ENCODE measurements around the gene KRT83.
"Not testable (repeated sequence)": the region's sequence is repeated elsewhere in the genome, so short reads cannot be mapped to it uniquely, and the experiment has no call there.

The KRT83 gene

GRCh38 chr12:52332381-52332780 lies 11.2 kb upstream of the KRT83 start:
- DNase-seq (ENCODE audit: low read depth, low spot score), result no peak

GRCh38 chr12:52331833-52332232 lies 10.6 kb upstream of the KRT83 start:
- DNase-seq (ENCODE audit: low read depth, low spot score), result no peak

- no peak for DNase-seq (ENCODE audit: low read depth, low spot score)
These were observed 9.8 kb upstream of the KRT83 start for GRCh38 chr12:52331039-52331438.

- DNase-seq (ENCODE audit: low read depth, low spot score), result no peak
These were observed 6.8 kb upstream of the KRT83 start for GRCh38 chr12:52327830-52328500.

GRCh38 chr12:52327052-52327829 lies 6.0 kb upstream of the KRT83 start:
- DNase-seq (ENCODE audit: low read depth, low spot score), result peak; percentile 47

GRCh38 chr12:52324153-52324444 lies 2.9 kb upstream of the KRT83 start:
- DNase-seq (ENCODE audit: low read depth, low spot score), result no peak

GRCh38 chr12:52323416-52324152 lies 2.4 kb upstream of the KRT83 start:
- no peak for DNase-seq (ENCODE audit: low read depth, low spot score)

- DNase-seq (ENCODE audit: low read depth, low spot score), result no peak
These were observed 1.8 kb upstream of the KRT83 start for GRCh38 chr12:52323001-52323400.

GRCh38 chr12:52322069-52322468 lies 871 bp upstream of the KRT83 start:
- DNase-seq (ENCODE audit: low read depth, low spot score), result no peak

- DNase-seq (ENCODE audit: low read depth, low spot score), result no peak
These were observed 220 bp upstream of the KRT83 start for GRCh38 chr12:52321418-52321817.

- DNase-seq (ENCODE audit: low read depth, low spot score), result no peak
These were observed 2.1 kb downstream of the KRT83 start for GRCh38 chr12:52319097-52319496.

- DNase-seq (ENCODE audit: low read depth, low spot score), result no peak
These were observed 2.8 kb downstream of the KRT83 start for GRCh38 chr12:52318241-52318990.

GRCh38 chr12:52317468-52318052 lies 3.6 kb downstream of the KRT83 start:
- no peak for DNase-seq (ENCODE audit: low read depth, low spot score)

- DNase-seq (ENCODE audit: low read depth, low spot score), result no peak
These were observed 4.5 kb downstream of the KRT83 start for GRCh38 chr12:52316701-52317100.

- DNase-seq (ENCODE audit: low read depth, low spot score), result no peak
These were observed 4.9 kb downstream of the KRT83 start for GRCh38 chr12:52316290-52316689.

GRCh38 chr12:52315721-52316120 lies 5.5 kb downstream of the KRT83 start:
- DNase-seq (ENCODE audit: low read depth, low spot score), result not testable (repeated sequence)

- DNase-seq (ENCODE audit: low read depth, low spot score), result no peak
These were observed 6.7 kb downstream of the KRT83 start for GRCh38 chr12:52314511-52314910.

GRCh38 chr12:52313926-52314325 lies 7.3 kb downstream of the KRT83 start:
- no peak for DNase-seq (ENCODE audit: low read depth, low spot score)

GRCh38 chr12:52313461-52313860 lies 7.7 kb downstream of the KRT83 start:
- no peak for DNase-seq (ENCODE audit: low read depth, low spot score)

- DNase-seq (ENCODE audit: low read depth, low spot score), result no peak
These were observed 9.1 kb downstream of the KRT83 start for GRCh38 chr12:52312086-52312485.

GRCh38 chr12:52311285-52311648 lies 9.9 kb downstream of the KRT83 start:
- DNase-seq (ENCODE audit: low read depth, low spot score), result no peak
